ENCODE results near the gene THAP9.
"Not testable (repeated sequence)": the region's sequence is repeated elsewhere in the genome, so short reads cannot be mapped to it uniquely, and the experiment has no call there.

THAP9 gene

DNA sequence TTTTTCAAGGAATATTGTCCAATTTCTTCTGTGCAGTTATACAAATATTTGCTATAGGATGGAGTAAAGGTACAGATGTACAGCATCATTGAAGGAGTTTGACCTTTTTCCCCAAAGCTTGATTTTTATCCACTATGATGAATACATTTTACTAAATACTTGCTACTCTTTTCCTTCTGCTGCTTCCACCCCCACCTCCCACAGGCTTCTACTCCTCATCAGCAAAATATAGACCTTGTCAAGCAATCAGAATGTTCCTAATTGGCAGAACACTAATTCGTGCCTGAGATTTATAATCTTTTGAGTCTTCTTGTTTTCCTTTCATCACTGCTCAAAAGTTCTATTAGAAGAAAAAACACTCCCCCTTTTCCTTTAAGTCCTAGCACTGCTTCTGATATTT, 3.8 kb upstream of the THAP9 start:
- no peak for DNase-seq (ENCODE audit: low read depth)

DNA sequence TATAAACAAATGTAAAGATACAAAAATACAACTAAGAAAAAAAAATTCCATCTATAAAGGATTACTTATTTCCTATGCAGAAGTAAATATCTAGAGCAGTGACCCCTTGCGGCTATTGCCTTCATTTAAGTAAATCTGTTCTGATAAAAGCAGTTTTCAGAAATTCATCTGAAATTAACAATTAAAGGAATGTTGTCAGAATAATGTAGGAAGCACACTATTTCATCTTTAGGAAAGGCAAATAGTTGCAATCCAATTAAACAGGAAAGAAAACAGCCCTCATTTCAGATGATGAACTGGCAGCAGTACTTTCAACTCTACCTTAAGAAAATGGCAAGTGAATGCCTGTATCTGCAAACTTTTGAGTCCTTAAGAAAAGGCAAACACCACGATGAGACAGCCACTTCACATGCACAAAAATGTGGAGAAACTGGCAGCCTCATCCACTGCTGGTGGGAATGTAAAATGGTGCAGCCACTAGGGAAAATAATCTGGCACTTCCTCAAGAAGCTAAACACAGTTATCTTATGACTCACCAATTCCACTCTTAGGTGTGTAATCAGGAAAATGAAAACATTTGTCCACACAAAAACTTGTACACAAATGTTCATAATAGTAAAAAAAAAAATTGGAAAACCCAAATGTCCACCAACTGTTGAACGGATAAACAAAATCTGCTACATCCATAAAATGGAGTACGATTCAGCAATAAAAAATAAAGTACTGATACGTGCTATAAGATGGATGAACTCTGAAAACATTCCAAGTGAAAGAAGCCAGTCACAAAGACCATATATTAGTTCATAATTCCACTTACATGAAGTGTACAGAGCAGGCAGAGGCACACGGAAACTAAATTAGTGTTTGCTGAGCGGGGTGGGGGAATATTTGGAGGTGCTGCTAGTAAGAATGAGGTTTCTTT, 2.0 kb upstream of the THAP9 start:
- peak; percentile 92 for DNase-seq (ENCODE audit: low read depth)

DNA sequence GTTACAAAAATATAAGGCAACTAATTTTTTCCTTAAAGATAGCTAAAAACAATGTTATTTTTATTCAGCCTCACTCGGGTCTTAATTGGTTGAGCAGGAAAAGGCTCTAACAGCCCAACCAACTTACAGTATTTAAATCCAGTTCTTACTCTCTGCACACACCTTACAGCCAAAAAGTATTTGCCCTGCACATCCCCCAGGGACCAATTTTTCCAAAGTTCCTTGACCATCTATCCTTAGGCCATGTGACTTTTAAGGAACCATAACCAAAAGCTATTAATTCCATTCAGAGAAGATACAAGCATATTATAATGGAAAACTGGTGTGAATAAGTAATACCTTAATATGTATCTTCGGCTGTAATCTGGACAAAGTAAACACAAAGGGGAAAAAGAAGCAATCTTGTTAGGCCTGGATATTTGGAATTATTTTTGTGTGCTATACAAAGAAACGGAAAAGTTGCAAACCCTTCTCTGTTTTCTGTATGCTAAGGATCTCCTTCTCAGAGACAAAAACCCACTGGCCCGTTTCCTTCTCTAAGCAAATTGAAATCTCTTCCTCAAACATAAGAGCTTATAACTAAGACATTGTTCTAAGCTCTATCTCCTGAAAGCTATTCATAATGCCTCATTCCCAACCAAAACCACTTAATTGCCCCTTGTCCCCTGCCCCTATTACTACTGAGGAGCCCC, 1.0 kb upstream of the THAP9 start:
- no peak for DNase-seq (ENCODE audit: low read depth)

DNA sequence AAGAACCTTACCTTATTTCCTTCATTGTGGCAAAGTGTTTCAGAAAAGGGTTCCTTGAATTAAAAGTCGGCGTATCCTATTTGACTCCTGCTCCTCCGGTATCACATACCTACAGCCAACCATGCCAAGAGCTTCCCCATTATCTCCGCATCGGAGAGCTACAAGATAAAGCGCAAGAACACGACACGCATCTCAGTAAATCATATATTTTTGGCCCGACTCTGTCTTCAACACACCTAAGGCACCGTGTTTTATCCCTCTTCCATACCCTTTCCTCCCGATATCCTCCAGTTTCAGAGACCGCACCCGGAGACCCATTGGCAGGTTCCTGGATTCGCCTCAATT, 497 bp upstream of the THAP9 start:
- no peak for DNase-seq (ENCODE audit: low read depth)

DNA sequence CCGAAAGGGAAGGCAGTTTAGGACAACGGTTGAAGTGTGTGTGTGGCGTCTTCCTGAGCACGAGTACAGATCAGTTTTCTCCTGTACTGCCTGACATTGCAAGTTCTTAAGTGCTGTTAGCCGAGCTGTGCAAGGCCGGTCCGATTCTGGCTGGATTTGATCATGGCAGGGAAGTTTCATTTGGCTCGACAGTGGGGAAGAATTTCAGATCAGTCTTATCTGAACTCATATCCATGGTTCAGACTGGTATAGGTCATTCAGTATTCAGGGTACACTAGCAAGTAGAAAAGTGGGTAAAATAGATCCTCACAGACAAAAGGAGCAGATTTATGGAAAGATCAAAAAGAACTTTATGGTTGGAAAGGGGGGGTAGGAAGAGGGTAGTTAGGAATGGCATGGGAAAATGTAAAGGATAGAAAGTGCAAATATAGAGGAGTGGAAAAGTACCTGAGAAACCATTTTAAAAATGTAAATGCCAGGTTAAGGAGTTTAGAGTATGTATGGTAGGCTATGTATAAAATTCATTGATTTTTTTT, 716 bp downstream of the THAP9 start:
- DNase-seq (ENCODE audit: low read depth) = no peak

DNA sequence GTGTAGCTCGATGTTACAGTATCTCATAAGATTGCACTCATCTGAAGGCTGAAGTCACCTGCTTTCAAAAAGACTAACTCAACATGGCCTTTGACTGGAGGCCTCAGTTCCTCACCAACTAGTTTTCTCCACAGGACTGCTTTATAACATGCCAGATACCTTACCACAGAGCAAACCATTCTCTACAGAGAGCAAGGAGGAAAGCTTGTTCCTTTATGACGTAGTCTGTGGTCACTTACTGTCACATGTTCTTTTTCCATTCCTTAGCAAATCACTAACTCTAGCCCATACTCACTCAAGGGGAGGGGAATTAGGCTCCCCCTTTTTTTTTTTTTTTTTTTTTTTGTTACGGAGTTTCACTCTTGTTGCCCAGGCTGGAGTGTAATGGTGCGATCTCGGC, 3.2 kb downstream of the THAP9 start:
- DNase-seq (ENCODE audit: low read depth) = no peak

DNA sequence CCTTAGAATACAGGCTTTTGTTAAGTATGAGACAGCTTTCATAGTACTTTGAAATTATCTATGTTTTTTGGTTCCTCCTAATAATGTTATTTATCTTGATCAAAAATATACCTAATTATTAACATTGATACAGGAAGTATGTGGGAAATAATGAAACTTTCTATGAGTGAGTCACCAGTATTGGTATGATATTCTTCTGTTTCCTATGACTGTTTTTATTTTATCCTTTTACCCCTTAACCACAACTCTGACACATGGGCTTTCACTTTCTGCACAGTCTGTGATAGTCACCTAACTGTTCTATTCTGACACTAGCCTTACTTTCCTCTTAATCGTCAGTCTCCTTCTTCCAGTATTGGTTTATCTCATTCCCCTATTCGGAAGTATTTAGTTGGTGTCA, 4.7 kb downstream of the THAP9 start:
- DNase-seq (ENCODE audit: low read depth) = peak; percentile 55

DNA sequence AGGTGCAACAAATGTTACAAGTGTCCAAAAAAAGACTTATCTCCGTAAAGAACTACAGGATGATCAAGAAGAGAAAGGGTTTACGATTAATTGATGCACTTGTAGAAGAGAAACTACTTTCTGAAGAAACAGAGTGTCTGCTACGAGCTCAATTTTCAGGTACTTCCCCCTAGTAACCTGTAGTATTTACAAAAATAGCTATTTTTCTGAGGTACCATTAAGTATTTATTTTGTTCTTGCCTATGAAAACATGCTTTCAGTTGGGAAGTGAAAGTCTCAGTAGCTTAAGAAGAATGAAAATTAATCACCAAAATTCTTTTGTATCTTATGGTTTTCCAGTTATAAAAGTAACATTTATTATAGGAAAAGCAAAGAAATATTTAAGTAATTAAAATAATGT, 5.9 kb downstream of the THAP9 start:
- no peak for DNase-seq (ENCODE audit: low read depth)

DNA sequence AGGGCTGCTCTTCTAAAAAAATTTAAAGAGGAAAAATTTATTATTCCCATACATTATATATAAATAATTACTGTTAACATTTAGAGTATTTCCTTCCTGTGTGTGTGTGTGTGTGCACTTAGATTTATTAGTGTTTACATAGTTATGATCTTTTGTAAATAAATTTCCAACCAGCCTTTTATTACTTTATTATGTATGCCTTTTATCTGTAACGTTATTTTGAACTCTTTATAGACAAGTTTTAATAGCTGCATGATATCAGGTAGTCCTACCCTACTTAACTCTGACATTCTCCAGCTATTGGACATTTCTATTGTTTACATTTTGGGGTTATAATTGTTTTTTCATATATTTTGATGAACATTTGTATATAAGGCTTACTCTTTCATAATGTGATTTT, 8.8 kb downstream of the THAP9 start:
- no peak for DNase-seq (ENCODE audit: low read depth)

DNA sequence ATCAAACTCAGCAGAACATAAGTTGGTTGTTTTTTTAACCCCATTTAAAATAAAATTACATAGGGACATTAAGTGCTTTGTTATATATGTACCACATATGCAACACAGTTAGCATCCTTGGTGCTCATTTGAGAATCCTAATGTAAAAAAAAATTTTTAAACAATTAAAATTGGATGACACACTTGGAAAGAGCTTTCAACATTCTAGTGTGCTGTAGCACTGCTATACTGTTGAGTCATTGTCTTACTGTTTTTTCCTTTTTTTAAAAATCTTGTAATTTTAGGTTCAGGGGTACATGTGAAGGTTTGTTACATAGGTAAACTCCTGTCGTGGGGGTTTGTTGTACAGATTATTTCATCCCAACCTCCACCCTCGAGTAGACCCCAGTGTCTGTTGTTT, 12.8 kb downstream of the THAP9 start:
- peak; percentile 29 for DNase-seq (ENCODE audit: low read depth)

DNA sequence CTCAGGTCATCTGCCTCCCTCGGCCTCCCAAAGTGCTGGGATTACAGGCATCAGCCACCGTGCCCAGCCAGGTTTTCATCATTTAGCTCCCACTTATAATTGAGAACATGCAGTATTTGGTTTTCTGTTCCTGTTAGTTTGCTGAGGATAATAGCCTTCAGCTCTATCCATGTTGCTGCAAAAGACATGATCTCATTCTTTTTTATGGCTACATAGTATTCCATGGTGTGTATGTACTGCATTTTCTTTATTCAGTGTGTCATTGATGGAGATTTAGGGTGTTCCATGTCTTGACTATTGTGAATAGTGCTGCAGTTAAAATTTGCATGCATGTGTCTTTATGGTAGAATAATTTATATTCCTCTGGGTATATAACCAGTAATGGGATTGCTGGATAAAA, 13.4 kb downstream of the THAP9 start:
- DNase-seq (ENCODE audit: low read depth) = not testable (repeated sequence)

DNA sequence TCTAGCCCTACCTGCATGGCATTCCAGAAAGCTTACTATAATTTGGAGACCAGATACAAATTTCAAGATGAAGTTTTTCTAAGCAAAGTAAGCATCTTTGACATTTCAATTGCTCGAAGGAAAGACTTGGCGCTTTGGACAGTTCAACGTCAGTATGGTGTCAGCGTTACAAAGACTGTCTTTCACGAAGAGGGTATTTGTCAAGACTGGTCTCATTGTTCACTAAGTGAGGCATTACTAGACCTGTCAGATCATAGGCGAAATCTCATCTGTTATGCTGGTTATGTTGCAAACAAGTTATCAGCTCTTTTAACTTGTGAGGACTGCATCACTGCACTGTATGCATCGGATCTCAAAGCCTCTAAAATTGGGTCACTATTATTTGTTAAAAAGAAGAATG, 17.6 kb downstream of the THAP9 start:
- no peak for DNase-seq (ENCODE audit: low read depth)

DNA sequence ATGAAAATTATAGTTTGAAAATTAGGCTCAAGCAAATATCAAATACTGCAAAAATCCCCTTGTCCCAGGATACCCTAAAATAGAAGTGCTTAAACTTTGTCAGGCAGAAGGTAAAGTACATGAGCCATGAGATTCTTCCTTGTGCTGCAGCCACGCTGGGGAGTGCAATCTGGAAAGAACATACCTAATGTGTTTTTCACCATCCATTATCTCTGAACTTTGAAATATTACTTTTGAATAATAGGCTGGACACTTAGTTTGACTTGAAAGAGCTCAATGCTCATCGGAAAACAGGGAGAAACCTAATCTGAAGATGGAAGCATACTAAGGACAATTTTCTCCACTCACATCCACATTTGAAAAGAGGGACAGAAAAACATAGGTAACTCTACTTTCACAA, 18.9 kb downstream of the THAP9 start:
- DNase-seq (ENCODE audit: low read depth) = no peak

DNA sequence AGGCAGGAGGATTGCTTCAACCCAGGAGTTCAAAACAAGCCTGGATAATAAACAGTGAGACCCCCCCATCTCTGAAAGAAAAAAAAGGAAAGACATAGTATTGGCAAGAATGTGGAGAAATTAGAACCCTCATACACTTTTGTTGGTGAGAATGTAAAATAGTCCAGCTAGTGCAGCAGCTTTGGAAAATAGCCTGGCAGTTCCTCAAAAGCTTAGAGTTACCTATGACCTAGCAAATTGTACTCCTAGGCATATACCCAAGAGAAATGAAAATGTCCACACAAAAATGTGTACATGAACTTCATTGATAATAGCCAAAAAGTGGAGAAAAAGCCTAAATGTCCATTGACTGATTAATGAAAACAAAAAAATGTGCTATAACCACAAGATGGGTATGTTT, 21.3 kb downstream of the THAP9 start:
- DNase-seq (ENCODE audit: low read depth) = no peak

DNA sequence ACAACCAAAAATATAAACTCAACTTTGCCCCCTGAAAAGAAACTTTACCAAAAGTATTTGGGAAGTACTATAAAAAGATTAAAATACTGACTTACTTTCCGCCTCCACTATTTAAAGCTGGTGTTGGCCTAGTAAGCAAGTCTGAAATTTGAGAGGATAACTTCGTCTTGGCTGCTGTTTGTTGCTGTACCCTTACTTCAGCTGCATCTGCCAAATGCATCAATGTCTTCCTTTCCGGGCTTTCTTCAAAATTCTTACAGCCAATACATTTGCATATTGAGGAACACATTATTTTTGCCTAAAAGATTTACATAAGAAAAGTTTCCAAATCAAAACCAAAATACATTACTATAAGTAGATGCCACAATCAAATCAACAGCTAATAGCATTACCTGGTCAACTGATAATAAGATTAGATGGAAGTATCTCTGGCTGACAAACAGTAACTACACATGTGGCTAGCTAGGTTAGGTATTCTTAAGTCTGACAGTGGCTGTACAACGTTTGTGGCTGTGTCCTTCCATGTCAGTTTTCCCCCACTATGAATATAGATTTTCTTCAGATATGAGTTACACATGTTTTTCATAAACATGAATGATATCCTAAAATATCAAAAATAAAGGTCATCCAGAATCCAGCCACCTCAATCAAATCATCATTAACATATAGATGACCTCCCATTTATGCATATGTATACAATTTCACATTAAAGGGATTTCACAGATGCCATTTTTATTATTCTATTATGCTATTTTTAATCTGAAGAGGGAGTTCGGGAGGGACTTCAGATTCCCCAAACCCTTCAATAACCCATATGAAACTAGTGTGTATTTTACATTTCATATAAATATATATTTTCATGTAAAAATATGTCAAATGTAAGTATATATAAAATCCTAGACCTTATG, 30.6 kb downstream of the THAP9 start:
- DNase-seq (ENCODE audit: low read depth) = no peak

DNA sequence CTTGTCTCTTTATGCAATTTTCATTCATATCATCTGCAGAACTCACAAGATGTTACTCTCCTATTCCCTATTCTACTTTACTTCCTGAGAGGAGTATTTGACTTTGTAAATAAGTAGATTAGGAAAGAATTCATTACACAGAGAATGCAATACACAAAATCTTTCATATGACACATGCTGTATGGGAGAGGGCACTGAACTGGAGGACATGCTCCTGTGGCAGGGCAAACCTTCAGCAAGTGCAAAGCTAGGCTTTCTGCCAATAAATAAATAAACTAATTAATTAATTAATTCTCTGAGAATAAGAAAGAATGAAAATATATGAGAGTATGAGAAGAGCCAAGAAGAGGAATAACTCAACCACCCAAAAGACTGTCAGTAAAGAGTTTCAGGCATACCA, 33.9 kb downstream of the THAP9 start:
- DNase-seq (ENCODE audit: low read depth) = no peak

DNA sequence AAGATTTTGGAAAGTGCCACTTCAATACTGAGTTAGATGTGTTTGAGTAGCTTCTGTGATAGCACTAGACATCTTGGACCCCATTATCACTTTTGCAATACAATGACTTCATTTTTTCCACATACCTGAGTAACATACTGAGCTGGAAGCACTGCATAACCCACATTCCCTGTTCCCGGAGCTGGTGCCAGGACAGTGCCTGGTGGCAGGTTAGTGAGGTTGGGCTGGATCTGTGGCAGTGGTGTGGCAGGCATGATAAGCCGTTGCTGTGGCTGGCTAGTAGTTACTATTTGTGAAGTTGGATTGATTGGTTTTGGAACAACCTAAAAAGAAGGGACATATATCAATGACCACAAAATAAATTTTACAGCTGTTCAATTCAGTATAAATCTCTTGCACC, 38.9 kb downstream of the THAP9 start:
- no peak for DNase-seq (ENCODE audit: low read depth)

DNA sequence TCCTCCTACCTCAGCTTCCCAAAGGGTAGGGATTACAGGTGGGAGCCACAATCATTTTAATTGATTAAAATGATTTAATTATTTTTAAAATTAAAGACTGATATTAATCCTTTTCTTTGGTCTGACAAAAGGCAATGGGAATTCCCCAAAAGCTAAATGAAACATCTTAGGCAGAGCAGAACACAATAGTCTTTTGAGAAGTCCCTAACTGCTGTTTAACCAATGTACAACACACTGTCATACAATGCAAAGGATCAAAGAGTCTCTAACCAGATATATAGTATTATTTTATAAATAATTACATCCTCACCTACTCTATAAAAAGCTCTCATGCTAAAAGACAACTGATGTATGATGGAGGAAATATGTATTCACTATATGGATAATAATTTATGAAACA, 47.0 kb downstream of the THAP9 start:
- no peak for DNase-seq (ENCODE audit: low read depth)

DNA sequence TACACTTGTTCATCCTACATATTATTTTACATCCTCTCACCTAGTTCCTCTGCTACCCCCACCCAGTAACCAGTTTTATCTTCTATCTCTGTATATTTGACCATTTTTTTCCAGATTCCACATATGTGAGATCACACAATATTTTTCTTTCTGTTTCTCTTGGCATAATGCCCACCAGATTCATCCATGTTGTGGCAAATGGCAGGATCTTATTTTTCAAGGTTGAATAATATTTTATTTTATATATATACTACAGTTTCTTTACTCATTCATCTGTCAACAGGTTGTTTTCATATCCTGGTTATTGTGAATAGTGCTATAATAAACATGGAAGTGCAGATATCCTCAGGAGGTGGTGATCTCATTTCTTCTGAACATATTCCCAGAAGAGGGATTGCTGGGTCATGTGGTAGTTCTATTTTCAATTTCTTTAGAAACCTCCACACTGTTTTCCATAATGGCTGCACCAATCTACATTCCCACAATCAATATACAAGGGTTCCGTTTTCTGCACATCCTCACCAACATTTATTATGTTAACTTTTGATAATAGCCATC, 48.2 kb downstream of the THAP9 start:
- peak; percentile 54 for DNase-seq (ENCODE audit: low read depth)

DNA sequence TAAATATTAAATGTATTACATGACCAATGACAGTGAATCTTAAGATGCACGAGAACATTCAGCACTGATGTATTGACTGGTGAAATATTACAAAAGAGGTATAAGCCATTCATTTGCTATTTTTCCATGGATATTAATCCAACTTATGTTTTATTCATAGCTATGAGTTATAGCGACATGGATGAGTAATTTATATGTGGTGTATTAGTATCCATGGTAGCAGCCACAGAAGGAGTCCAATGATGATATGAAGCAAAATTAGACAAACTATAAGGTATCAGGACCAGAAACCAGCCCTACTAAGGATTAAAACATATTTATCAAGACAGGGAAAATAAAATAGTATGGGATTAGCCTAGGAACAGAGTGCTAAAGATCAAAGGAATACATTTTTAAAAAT, 50.7 kb downstream of the THAP9 start:
- no peak for DNase-seq (ENCODE audit: low read depth)

DNA sequence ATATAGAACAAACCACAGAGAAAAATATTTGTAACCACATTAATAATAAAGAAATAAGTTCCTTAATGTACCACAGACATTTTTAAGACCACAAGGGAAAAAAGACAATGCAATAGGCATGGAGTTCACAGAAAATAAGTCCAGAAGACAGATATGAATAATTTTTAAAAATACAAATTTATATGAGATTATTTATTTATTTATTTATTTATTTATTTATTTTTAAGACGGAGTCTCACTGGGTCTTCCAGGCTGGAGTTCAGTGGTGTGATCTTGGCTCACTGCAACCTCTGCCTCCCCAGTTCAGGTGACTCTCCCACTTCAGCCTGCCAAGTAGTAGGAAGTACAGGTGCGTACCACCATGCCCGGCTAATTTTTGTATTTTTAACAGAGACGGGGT, 53.7 kb downstream of the THAP9 start:
- peak; percentile 17 for DNase-seq (ENCODE audit: low read depth)

DNA sequence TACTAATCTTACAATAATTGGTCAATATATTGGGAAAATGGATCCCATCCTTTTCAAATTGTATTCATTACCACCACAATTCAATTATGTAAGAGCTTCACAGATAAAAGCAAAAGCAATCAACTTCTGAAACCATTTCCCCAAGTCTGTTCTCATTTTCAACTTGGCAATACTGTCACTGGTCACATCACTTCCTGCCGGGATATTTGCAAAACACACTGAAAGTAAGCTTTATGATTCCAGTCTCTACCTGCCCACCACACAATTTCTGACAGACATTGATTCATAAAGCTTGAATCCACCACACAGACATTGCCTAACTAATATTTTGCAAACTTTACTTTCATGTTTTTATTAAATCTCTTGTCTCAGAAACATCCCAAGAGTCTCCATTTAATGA, 56.5 kb downstream of the THAP9 start:
- DNase-seq (ENCODE audit: low read depth) = no peak

All from EH (cell line).